Effector CD8-positive, alpha-beta T cell (primary cell): Measurements from ENCODE around the gene AKAIN1.

ENCODE experiments used
- DNase-seq: peaks from one replicate; lab custom pipeline; 2025; lab: John Stamatoyannopoulos, UW

The AKAIN1 gene

DNA sequence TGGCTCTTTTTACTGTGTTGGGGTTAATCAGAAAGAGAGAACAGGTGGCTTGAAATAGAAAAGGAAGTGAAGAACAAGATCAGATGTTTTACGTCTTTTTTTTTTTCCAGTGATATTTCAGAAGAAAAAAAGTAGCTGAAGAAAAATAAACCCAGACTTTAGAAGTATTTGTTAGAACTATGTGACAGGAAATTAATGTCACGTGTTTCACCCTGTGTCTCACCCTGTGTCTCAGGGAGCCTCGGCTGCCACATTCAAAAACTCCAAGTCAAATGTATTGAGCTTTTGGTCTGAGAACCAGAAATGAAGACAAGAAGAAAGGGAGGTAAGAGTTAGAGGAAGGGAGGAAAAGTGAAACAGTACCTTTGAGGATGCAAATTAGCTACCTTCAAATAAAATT lies 38.0 kb downstream of the AKAIN1 start:
- DNase-seq, result no peak

GRCh38 chr18:5158587-5158986 lies 38.5 kb downstream of the AKAIN1 start:
- DNase-seq, result no peak

- no peak for DNase-seq
These were observed 38.9 kb downstream of the AKAIN1 start for GRCh38 chr18:5158172-5158571.

GRCh38 chr18:5155907-5156287 lies 41.2 kb downstream of the AKAIN1 start:
- no peak for DNase-seq

- no peak for DNase-seq
These were observed 41.7 kb downstream of the AKAIN1 start for GRCh38 chr18:5155218-5155906.

DNA sequence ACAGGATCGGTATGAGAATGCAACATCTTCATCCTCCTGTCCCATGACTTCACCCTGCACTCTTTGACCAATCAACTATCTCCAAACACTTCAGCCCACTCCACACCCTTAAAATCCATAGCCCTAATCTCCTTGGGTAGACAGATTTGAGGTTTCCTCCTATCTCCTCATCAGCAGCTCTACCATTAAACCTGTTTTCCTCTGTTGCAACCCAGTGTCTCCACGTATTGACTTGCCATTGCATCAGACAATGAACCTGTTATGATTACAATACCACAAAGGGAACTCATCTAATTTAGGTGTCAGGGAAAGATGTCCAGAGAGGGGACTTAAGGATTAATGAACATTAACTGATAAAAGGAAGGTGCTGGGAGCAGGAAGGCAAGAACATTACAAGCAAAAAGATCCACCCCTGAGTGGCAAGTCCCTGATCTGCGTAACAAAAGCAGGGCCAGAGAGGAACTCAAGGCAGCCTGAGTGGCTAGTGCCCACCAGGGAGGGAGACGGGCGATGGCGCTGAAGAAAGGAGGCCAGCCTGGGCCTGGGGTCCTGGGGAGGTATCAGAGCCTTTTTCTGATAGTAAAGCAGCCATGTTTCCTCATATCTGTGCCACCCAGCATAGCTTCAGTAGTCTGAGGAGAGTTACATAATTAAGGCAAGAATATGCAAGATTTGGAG lies 44.6 kb downstream of the AKAIN1 start:
- no peak for DNase-seq

- DNase-seq, result no peak
These were observed 46.2 kb downstream of the AKAIN1 start for GRCh38 chr18:5150894-5151293.

DNA sequence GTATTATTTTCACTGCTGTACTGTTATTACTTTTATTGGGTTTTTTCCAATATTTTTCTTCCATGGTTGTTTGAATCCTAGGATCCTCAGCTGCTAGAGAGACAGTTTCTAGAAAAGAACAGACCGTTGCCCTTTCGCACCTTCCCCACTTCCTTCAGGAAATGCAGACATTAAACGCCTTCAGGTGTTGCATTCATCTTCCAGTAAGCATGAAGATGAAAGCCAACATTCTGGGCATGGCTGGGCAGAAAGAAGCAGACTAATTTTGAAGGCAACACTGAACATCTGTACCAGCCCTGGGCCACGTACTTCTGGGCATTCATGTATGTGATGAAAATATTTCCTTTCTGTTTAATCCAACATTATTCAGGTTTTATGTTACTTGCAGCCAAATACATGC lies 51.0 kb downstream of the AKAIN1 start:
- DNase-seq, result no peak

DNA sequence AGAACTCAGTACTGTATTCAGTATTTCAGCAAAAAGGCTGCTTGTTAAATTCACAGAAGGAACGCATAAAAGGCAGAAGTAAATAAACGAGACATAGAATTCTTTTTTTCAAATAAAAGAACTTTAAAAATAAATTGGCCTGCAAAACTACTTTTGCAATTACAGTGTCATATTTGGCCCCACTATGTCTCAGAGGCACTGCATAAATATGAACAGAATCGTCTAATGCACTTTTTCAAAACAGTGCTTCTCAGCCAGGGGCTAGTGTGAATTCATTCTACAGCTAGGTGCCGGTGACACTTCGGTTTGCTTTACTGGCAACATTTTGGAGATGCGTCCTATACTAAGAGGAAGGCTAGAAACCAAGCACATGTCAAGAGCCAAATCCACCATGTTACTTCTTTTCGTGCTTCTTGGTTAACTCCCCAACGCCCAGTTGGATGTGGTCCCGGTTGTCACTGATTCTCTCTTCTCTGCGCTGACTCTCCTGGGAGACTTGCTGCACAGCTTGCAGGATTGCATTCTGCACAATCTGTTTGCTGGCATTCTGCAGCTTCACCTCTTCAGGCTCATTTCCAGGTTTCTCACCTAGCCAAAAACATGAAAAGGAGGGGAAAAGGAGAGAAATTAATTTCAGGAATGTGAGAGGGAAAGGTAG lies 51.8 kb downstream of the AKAIN1 start:
- no peak for DNase-seq

DNA sequence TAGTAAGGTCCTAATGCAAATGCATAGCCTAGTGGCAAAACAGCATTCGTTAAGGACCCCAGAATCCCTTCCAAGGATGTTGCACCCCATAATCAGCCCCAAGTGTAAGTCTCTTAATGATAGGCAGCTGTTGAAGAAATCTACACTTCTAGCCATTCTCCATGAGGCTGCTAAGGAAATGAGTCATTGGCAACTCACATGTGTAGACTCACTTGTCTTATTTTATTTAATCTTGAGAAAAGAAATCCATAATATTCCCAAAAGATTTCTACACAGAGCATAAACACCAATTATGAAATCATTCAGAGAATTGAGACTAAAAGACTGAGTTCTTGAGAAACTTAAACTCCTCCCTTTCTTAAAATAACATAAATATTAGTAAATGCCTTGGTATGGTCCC lies 52.4 kb downstream of the AKAIN1 start:
- DNase-seq, result no peak

- no peak for DNase-seq
These were observed 54.2 kb downstream of the AKAIN1 start for GRCh38 chr18:5142859-5143258.

- DNase-seq, result no peak
These were observed 54.9 kb downstream of the AKAIN1 start for GRCh38 chr18:5142131-5142530.

DNA sequence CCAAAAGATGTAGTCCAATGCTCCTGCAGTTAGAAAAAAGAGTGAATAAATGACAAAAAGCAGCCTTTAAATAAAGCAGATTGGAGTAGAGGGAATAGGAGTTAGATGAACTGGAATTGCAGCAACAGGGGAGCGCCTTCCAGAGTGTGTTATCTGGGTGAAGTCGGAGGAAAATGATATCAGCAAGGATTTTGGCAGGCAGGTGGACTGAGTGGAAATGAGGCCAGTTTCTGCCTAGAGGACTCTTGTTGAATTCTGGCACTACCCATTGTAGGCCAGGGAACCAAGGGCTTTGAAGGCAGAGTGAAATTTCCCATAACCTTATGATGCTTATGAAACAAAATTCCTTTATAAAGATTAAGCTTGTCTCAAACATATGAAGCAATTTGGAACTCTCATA lies 59.8 kb downstream of the AKAIN1 start:
- DNase-seq, result no peak

- no peak for DNase-seq
These were observed 64.1 kb downstream of the AKAIN1 start for GRCh38 chr18:5132987-5133386.

DNA sequence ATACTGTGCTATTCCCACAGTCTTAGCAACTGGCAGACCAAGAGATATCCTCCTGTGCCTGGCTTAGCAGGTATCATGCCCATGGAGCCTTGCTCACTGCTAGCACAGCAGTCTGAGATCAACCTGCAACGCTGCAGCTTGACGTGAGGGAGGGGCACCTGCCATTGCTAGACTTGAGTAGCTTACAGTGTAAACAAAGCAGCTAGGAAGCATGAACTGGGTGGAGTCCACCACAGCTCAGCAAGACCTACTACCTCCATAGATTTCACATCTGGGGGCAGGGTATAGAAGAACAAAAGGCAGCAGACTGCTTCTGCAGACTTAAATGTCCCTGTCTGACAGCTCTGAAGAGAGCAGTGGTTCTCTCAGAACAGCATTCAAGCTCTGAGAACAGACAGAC lies 74.8 kb downstream of the AKAIN1 start:
- no peak for DNase-seq

DNA sequence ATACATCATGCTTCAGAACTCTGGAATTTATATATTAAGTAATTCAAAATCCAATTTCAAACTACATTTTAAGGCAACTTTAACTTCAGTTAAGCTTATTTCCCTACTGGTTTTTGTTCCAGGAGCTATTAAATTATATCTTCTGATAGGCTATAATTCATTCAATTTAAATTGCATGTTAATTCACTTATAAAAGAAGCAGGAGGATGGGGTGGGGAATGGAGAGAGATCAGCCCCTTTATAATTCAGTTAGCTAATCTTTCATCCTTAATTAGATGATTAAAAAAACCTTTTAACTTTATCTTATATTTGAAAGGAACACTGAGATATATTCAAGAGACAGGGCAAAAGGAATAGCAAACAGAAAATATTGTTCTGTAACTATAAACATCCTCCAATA lies 86.8 kb downstream of the AKAIN1 start:
- no peak for DNase-seq

DNA sequence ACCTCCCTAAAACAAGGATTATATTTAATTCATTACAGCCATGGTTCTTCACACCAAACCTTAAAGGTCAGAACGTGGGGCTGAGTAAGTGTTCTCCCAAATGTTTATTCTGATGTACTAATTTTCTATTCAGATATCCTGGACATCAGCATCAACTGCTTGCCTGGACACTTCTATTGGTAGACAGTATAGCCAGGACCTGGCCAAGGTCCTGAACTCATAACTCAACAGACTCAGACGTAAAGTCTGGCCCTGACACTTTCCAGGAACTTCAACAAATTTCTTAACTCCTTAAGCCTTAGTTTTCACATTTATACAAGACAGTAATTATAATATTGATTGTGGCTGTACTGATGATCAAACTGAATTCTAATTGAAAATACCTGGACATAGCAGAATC lies 89.1 kb downstream of the AKAIN1 start:
- DNase-seq, result no peak

DNA sequence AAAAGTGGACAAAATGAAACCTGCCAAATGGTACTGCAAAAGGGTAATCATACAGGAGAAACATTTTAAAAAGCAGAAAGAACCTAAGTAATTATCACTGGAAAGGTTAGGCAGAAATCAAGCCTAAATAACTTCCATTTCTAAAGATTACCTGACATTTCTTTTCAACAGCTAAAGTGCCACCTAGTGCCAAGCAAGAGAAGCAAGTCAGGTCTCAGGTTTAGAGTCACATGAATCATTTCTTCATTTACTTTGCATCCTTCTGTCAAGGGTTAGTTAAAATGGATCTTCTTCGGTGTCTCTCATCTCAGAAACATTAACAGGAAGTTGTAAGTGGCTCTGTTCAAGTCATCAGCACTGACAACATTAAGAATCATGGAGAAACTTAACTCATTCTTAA lies 90.3 kb downstream of the AKAIN1 start:
- no peak for DNase-seq

GRCh38 chr18:5104246-5104645 lies 92.8 kb downstream of the AKAIN1 start:
- no peak for DNase-seq

DNA sequence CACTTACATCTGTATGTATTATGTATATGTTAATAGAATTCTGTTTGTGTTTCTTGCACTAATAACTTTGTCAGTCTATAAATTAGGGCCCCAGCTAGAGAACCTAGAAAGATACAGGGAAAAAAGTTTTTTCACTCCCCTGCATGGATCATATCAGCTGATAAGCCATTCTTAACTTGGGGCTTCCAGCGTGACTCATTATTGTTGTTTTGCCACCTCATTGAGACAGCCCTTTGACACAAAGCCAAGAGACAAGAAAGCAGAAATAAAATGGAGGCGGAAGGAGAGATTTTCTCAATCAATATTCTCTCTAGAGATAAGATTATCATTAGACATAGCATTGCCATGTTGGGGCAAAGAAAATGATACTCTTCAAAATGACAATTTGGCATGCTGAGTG lies 93.4 kb downstream of the AKAIN1 start:
- no peak for DNase-seq

- no peak for DNase-seq
These were observed 93.8 kb downstream of the AKAIN1 start for GRCh38 chr18:5103286-5103685.

DNA sequence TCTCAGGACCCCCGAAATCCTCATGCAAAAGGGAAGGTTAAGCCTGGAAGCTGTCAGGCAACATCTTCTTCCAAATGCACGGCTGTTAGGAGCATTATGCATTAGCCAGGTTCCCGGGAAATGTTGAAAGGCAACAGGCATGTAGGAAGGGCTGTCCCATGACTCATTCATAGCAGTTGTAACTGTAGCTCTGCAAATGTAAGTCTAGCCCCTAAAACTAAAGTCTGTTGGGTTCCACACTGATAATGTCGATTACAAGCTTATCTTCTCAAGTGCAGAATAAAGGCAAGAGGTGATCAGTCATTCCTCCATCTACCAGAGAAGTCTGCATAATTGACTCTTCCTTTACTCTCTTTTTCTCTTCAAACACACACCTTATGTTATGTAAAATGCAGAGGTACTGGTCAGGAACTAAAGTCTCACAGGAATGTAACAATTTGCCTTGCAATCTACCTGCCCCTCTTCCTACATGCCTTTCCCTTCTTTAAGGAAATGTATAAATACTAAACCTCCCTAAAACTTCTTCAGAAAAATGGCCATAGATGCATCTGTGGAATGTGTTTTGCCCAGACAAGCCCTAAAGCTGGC lies 99.8 kb downstream of the AKAIN1 start:
- DNase-seq, result no peak

GRCh38 chr18:5095239-5095638 lies 101.8 kb downstream of the AKAIN1 start:
- DNase-seq, result no peak
